Activated CD8-positive, alpha-beta T cell treated with anti-CD3 and anti-CD28 coated beads for 36 hours (primary cell): ENCODE measurements around the gene PIGV. TPM values are rescaled to one million over a fixed set of nuclear protein-coding genes. Genes with fewer than 3 reads are reported as not detected.

ENCODE experiments used
- ATAC-seq: fragments of 200-7000 bp; cut with Tn5 transposase; one replicate; pipeline ENCODE4 v1.10.0; 2021; ENCODE audit warnings: mild to moderate bottlenecking, moderate library complexity
- CTCF ChIA-PET: fragments of 350-600 bp; sonication (Branson Sonifier 250); formaldehyde crosslinking; loops from one replicate; lab custom pipeline; 2021; ENCODE audit warnings: antibody characterized with exemption; lab: Charles Lee
- POLR2A ChIA-PET: fragments of 350-600 bp; sonication (Branson Sonifier 250); formaldehyde crosslinking; loops from one replicate; lab custom pipeline; 2021; ENCODE audit warnings: antibody characterized with exemption; lab: Charles Lee
- DNase-seq: peaks from one replicate; pipeline ENCODE4 v3.0.0-alpha.2; 2020
- H3K27ac Mint-ChIP-seq: one replicate; pipeline ENCODE4 v1.8.0; 2021; ENCODE audit warnings: mild to moderate bottlenecking, mixed read lengths
- H3K27me3 Mint-ChIP-seq: one replicate; pipeline ENCODE4 v1.8.0; 2021; ENCODE audit warnings: mixed read lengths
- H3K36me3 Mint-ChIP-seq: one replicate; pipeline ENCODE4 v1.8.0; 2021; ENCODE audit warnings: low read depth, mixed read lengths
- H3K4me1 Mint-ChIP-seq: one replicate; pipeline ENCODE4 v1.8.0; 2021; ENCODE audit warnings: low read depth, mixed read lengths
- H3K4me3 Mint-ChIP-seq: one replicate; pipeline ENCODE4 v1.8.0; 2021; ENCODE audit warnings: mild to moderate bottlenecking, moderate library complexity, mixed read lengths
- H3K9me3 Mint-ChIP-seq: one replicate; pipeline ENCODE4 v1.8.0; 2021; ENCODE audit warnings: mixed read lengths
- CTCF ChIP-seq: fragments of 200-600 bp; IDR thresholded peaks from one replicate; pipeline ENCODE4 v1.8.0; 2022; ENCODE audit warnings: antibody characterized with exemption, mild to moderate bottlenecking
- intact Hi-C: fragments of 100-400 bp; cut with micrococcal nuclease; formaldehyde crosslinking; loops from one replicate; pipeline ENCODE4 v1.10.0; 2022
- total RNA-seq, 2 experiments: library from RNA; stranded (reverse); gene quantifications; one replicate each; pipeline ENCODE4 v1.2.3, GENCODE V29; 2021

PIGV gene
- total RNA-seq, 2 experiments from 2014 or later = 21.2 to 23.9 TPM

- ChIA-PET CTCF (interaction anchor here (1.1 to 7.4 kb wide), 28 partner anchors 8 to 289 kb away, joined by 3 to 204 read pairs (median 11); partner anchors contain the start of gene ARID1A), POLR2A (interaction anchor here (0.9 to 8.6 kb wide), 17 partner anchors 11 to 289 kb away, joined by 3 to 283 read pairs (median 9); partner anchors contain the start of genes ARID1A, GPN2 and SFN)
- H3K4me3 Mint-ChIP-seq = peak overlapping the region; percentile 97
- ATAC-seq (no peak), DNase-seq (no peak)
- H3K4me1 Mint-ChIP-seq = peaks cover 67% of the 10 kb centered on the region
- intact Hi-C loops = loop anchor here (1.0 to 5.0 kb wide), 2 partner anchors 87 to 187 kb away; no protein-coding TSS in a partner anchor
- H3K9me3 Mint-ChIP-seq = no peaks in the 10 kb centered on the region
- no peak for TF ChIP-seq CTCF
- H3K27ac Mint-ChIP-seq = peak overlapping the region; percentile 99
- H3K27me3 Mint-ChIP-seq = no peaks in the 10 kb centered on the region
- peaks cover 32% of the 10 kb centered on the region for H3K36me3 Mint-ChIP-seq
These were observed 1.8 kb downstream of the PIGV start for GRCh38 chr1:26789612-26789865.

GRCh38 chr1:26789931-26790330 lies 2.2 kb downstream of the PIGV start:
- Mint-ChIP-seq H3K27ac (peak overlapping the region; percentile 99), H3K4me1 (peaks cover 64% of the 10 kb centered on the region), H3K9me3 (no peaks in the 10 kb centered on the region), H3K4me3 (peak overlapping the region; percentile 97), H3K36me3 (peaks cover 36% of the 10 kb centered on the region), H3K27me3 (no peaks in the 10 kb centered on the region)
- CTCF ChIA-PET = interaction anchor here (0.8 to 7.4 kb wide), 31 partner anchors 8 to 290 kb away, joined by 3 to 204 read pairs (median 9); partner anchors contain the start of gene ARID1A
- ATAC-seq (peak; percentile 9), DNase-seq (peak; percentile 55)
- intact Hi-C loops = loop anchor here (1.0 to 5.0 kb wide), 2 partner anchors 88 to 188 kb away; no protein-coding TSS in a partner anchor
- no peak for TF ChIP-seq CTCF
- POLR2A ChIA-PET = interaction anchor here (0.6 to 8.6 kb wide), 16 partner anchors 10 to 290 kb away, joined by 3 to 283 read pairs (median 9); partner anchors contain the start of genes ARID1A and GPN2

GRCh38 chr1:26790551-26790953 lies 2.8 kb downstream of the PIGV start:
- intact Hi-C loops = no loop called here
- no peaks in the 10 kb centered on the region for H3K27me3 Mint-ChIP-seq
- peaks cover 58% of the 10 kb centered on the region for H3K4me1 Mint-ChIP-seq
- peak overlapping the region; percentile 99 for H3K27ac Mint-ChIP-seq
- H3K4me3 Mint-ChIP-seq = peak overlapping the region; percentile 97
- ATAC-seq (peak; percentile 26), DNase-seq (peak; percentile 60)
- peaks cover 39% of the 10 kb centered on the region for H3K36me3 Mint-ChIP-seq
- CTCF ChIA-PET = interaction anchor here (0.8 to 7.4 kb wide), 27 partner anchors 9 to 291 kb away, joined by 3 to 204 read pairs (median 9); partner anchors contain the start of gene ARID1A
- H3K9me3 Mint-ChIP-seq = no peaks in the 10 kb centered on the region
- POLR2A ChIA-PET = interaction anchor here (0.6 to 8.6 kb wide), 14 partner anchors 10 to 249 kb away, joined by 3 to 283 read pairs (median 6); partner anchors contain the start of gene ARID1A
- TF ChIP-seq CTCF = no peak

GRCh38 chr1:26791148-26791547 lies 3.4 kb downstream of the PIGV start:
- POLR2A ChIA-PET = interaction anchor here (0.7 to 8.6 kb wide), 10 partner anchors 9 to 238 kb away, joined by 3 to 283 read pairs (median 6); partner anchors contain the start of gene ARID1A
- H3K4me3 Mint-ChIP-seq = peak overlapping the region; percentile 97
- DNase-seq (no peak), ATAC-seq (no peak)
- H3K36me3 Mint-ChIP-seq = peaks cover 39% of the 10 kb centered on the region
- CTCF ChIA-PET = interaction anchor here (0.9 to 7.4 kb wide), 22 partner anchors 10 to 291 kb away, joined by 3 to 204 read pairs (median 19); partner anchors contain the start of gene ARID1A
- H3K9me3 Mint-ChIP-seq = no peaks in the 10 kb centered on the region
- intact Hi-C loops = no loop called here
- no peaks in the 10 kb centered on the region for H3K27me3 Mint-ChIP-seq
- H3K27ac Mint-ChIP-seq = peak overlapping the region; percentile 99
- peaks cover 52% of the 10 kb centered on the region for H3K4me1 Mint-ChIP-seq
- no peak for TF ChIP-seq CTCF

- Mint-ChIP-seq H3K27me3 (no peaks in the 10 kb centered on the region), H3K27ac (peak overlapping the region; percentile 99), H3K4me3 (peak overlapping the region; percentile 97), H3K9me3 (no peaks in the 10 kb centered on the region), H3K4me1 (peaks cover 51% of the 10 kb centered on the region), H3K36me3 (peaks cover 44% of the 10 kb centered on the region)
- DNase-seq (no peak), ATAC-seq (no peak)
- no peak for TF ChIP-seq CTCF
- ChIA-PET POLR2A (interaction anchor here (1.6 to 8.6 kb wide), 5 partner anchors 8 to 210 kb away, joined by 4 to 283 read pairs (median 6); partner anchors contain the start of gene ARID1A), CTCF (interaction anchor here (0.9 to 7.4 kb wide), 10 partner anchors 9 to 292 kb away, joined by 3 to 204 read pairs (median 56); partner anchors contain the start of gene ARID1A)
- intact Hi-C loops = no loop called here
These were observed 3.9 kb downstream of the PIGV start for GRCh38 chr1:26791626-26792025.
